ENCODE measurements around the gene DIP2C. TPM values are rescaled to one million over a fixed set of nuclear protein-coding genes. Genes with fewer than 3 reads are reported as not detected.

DIP2C gene
- total RNA-seq, 2 donors from 2014 or later: 13.0 to 13.7 TPM

- 97 to 100% methylated on average over 9 to 16 of the region's 16 CpGs for WGBS, 2 experiments (ENCODE audit: insufficient coverage in 1 of 2, insufficient read length in 1 of 2)
- H3K4me1 ChIP-seq (ENCODE audit: control insufficient read depth, insufficient read depth, low read length): no peaks in the 10 kb centered on the region
- H3K36me3 ChIP-seq (ENCODE audit: control insufficient read depth, insufficient read depth, low read length): peaks cover 20% of the 10 kb centered on the region
- TF ChIP-seq, protein P1, sequence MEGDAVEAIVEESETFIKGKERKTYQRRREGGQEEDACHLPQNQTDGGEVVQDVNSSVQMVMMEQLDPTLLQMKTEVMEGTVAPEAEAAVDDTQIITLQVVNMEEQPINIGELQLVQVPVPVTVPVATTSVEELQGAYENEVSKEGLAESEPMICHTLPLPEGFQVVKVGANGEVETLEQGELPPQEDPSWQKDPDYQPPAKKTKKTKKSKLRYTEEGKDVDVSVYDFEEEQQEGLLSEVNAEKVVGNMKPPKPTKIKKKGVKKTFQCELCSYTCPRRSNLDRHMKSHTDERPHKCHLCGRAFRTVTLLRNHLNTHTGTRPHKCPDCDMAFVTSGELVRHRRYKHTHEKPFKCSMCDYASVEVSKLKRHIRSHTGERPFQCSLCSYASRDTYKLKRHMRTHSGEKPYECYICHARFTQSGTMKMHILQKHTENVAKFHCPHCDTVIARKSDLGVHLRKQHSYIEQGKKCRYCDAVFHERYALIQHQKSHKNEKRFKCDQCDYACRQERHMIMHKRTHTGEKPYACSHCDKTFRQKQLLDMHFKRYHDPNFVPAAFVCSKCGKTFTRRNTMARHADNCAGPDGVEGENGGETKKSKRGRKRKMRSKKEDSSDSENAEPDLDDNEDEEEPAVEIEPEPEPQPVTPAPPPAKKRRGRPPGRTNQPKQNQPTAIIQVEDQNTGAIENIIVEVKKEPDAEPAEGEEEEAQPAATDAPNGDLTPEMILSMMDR (conservative IDR thresholded peaks at IDR 0.05): no peak
- Mint-ChIP-seq H3K27me3 (ENCODE audit: insufficient read depth) (no peaks in the 10 kb centered on the region), H3K9me3 (no peaks in the 10 kb centered on the region), H3K27ac (no peak overlapping the region), H3K4me3 (no peak overlapping the region), H3K4me1 (peaks cover 6% of the 10 kb centered on the region), H3K36me3 (ENCODE audit: low read depth) (peaks cover 27% of the 10 kb centered on the region)
- no peak overlapping the region for H3K27ac ChIP-seq (ENCODE audit: low read depth, low read length)
- H3K9ac ChIP-seq (ENCODE audit: extremely low read depth, low read length, poor library complexity, severe bottlenecking): no peak overlapping the region
- H3K9me3 ChIP-seq (ENCODE audit: control insufficient read depth, low read length): no peaks in the 10 kb centered on the region
- no peaks in the 10 kb centered on the region for H3K27me3 ChIP-seq (ENCODE audit: control insufficient read depth, insufficient read depth, low read length, poor library complexity, severe bottlenecking)
- no peak for DNase-seq
- no peak overlapping the region for H3K4me3 ChIP-seq (ENCODE audit: low read length)
These were observed 300.1 kb downstream of the DIP2C start for GRCh38 chr10:389261-389790.

DNA sequence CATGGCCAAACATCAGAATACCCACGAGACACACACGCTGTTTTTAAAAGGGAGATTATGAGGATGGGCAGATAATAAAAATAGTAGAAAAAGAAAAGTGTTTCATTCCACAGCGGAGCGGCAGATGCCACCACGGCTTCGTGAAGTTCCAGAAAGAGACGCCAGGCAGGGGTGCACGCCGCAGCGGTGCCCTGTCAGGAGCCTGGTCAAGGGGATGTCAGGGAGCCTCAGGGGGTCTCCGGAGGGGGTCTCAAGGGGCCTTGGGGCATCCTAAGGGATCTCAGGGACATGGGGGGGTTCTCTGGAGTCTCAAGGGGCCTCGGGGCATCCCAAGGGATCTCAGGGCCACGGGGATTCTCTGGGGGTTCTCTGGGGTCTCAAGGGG is 300.8 kb downstream of the DIP2C start:
- Histone ChIP-seq H3K4me3 (ENCODE audit: low read length) (no peak overlapping the region), H3K36me3 (ENCODE audit: control insufficient read depth, insufficient read depth, low read length) (peaks cover 27% of the 10 kb centered on the region), H3K9me3 (ENCODE audit: control insufficient read depth, low read length) (no peaks in the 10 kb centered on the region), H3K4me1 (ENCODE audit: control insufficient read depth, insufficient read depth, low read length) (no peaks in the 10 kb centered on the region), H3K9ac (ENCODE audit: extremely low read depth, low read length, poor library complexity, severe bottlenecking) (no peak overlapping the region), H3K27me3 (ENCODE audit: control insufficient read depth, insufficient read depth, low read length, poor library complexity, severe bottlenecking) (no peaks in the 10 kb centered on the region), H3K27ac (ENCODE audit: low read depth, low read length) (no peak overlapping the region)
- H3K27me3 Mint-ChIP-seq (ENCODE audit: insufficient read depth): no peaks in the 10 kb centered on the region
- DNase-seq: no peak
- 93 to 98% methylated on average over 9 to 13 of the region's 13 CpGs for WGBS, 2 experiments (ENCODE audit: insufficient coverage in 1 of 2, insufficient read length in 1 of 2)
- H3K9me3 Mint-ChIP-seq: no peaks in the 10 kb centered on the region
- TF ChIP-seq, protein P1 (conservative IDR thresholded peaks at IDR 0.05): no peak
- peak overlapping the region; percentile 59 for H3K27ac Mint-ChIP-seq
- H3K4me3 Mint-ChIP-seq: no peak overlapping the region
- peaks cover 31% of the 10 kb centered on the region for H3K36me3 Mint-ChIP-seq (ENCODE audit: low read depth)
- peaks cover 6% of the 10 kb centered on the region for H3K4me1 Mint-ChIP-seq

- Histone ChIP-seq H3K4me1 (ENCODE audit: control insufficient read depth, insufficient read depth, low read length) (no peaks in the 10 kb centered on the region), H3K9me3 (ENCODE audit: control insufficient read depth, low read length) (no peaks in the 10 kb centered on the region), H3K4me3 (ENCODE audit: low read length) (no peak overlapping the region), H3K27ac (ENCODE audit: low read depth, low read length) (no peak overlapping the region), H3K36me3 (ENCODE audit: control insufficient read depth, insufficient read depth, low read length) (peaks cover 32% of the 10 kb centered on the region), H3K9ac (ENCODE audit: extremely low read depth, low read length, poor library complexity, severe bottlenecking) (no peak overlapping the region), H3K27me3 (ENCODE audit: control insufficient read depth, insufficient read depth, low read length, poor library complexity, severe bottlenecking) (no peaks in the 10 kb centered on the region)
- DNase-seq: no peak
- Mint-ChIP-seq H3K27me3 (ENCODE audit: insufficient read depth) (no peaks in the 10 kb centered on the region), H3K36me3 (ENCODE audit: low read depth) (peaks cover 35% of the 10 kb centered on the region), H3K27ac (peak overlapping the region; percentile 59), H3K4me1 (peaks cover 6% of the 10 kb centered on the region), H3K4me3 (no peak overlapping the region), H3K9me3 (no peaks in the 10 kb centered on the region)
- TF ChIP-seq, protein P1 (conservative IDR thresholded peaks at IDR 0.05): no peak
- 90 to 91% methylated on average over 7 to 16 of the region's 16 CpGs for WGBS, 2 experiments (ENCODE audit: insufficient coverage in 1 of 2, insufficient read length in 1 of 2)
These were observed 301.4 kb downstream of the DIP2C start for GRCh38 chr10:387909-388660.
